Measurements from ENCODE around the gene NHLRC1. TPM values are rescaled to one million over a fixed set of nuclear protein-coding genes. Genes with fewer than 3 reads are reported as not detected.

The NHLRC1 gene
- total RNA-seq, 2 donors from 2014 or later = 0.29 to 0.88 TPM

GRCh38 chr6:18118330-18118729 is 4.1 kb downstream of the NHLRC1 start:
- H3K4me1 ChIP-seq (ENCODE audit: control insufficient read depth, insufficient read depth, low read length) = no peaks in the 10 kb centered on the region
- no peaks in the 10 kb centered on the region for H3K9me3 Mint-ChIP-seq
- H3K36me3 ChIP-seq (ENCODE audit: control insufficient read depth, insufficient read depth, low read length) = no peaks in the 10 kb centered on the region
- H3K9ac ChIP-seq (ENCODE audit: extremely low read depth, low read length, poor library complexity, severe bottlenecking) = no peak overlapping the region
- H3K4me3 Mint-ChIP-seq = no peak overlapping the region
- no peaks in the 10 kb centered on the region for H3K4me1 Mint-ChIP-seq
- no peak for TF ChIP-seq CTCF (conservative IDR thresholded peaks at IDR 0.05)
- H3K27me3 Mint-ChIP-seq (ENCODE audit: insufficient read depth) = peaks cover 25% of the 10 kb centered on the region
- no peak overlapping the region for H3K27ac Mint-ChIP-seq
- H3K9me3 ChIP-seq (ENCODE audit: control insufficient read depth, low read length) = no peaks in the 10 kb centered on the region
- peaks cover 9% of the 10 kb centered on the region for H3K27me3 ChIP-seq (ENCODE audit: control insufficient read depth, insufficient read depth, low read length, poor library complexity, severe bottlenecking)
- H3K36me3 Mint-ChIP-seq (ENCODE audit: low read depth) = no peaks in the 10 kb centered on the region
- H3K27ac ChIP-seq (ENCODE audit: low read depth, low read length) = no peak overlapping the region
- 88 to 90% methylated on average over 2 to 3 of the region's 3 CpGs for WGBS, 2 experiments (ENCODE audit: insufficient coverage in 1 of 2, insufficient read length in 1 of 2)
- DNase-seq = no peak
- H3K4me3 ChIP-seq (ENCODE audit: low read length) = no peak overlapping the region

- Mint-ChIP-seq H3K4me3 (no peak overlapping the region), H3K4me1 (no peaks in the 10 kb centered on the region), H3K27me3 (ENCODE audit: insufficient read depth) (peaks cover 18% of the 10 kb centered on the region), H3K9me3 (no peaks in the 10 kb centered on the region), H3K27ac (no peak overlapping the region), H3K36me3 (ENCODE audit: low read depth) (no peaks in the 10 kb centered on the region)
- Histone ChIP-seq H3K9ac (ENCODE audit: extremely low read depth, low read length, poor library complexity, severe bottlenecking) (no peak overlapping the region), H3K36me3 (ENCODE audit: control insufficient read depth, insufficient read depth, low read length) (no peaks in the 10 kb centered on the region), H3K4me1 (ENCODE audit: control insufficient read depth, insufficient read depth, low read length) (no peaks in the 10 kb centered on the region), H3K27ac (ENCODE audit: low read depth, low read length) (no peak overlapping the region), H3K9me3 (ENCODE audit: control insufficient read depth, low read length) (no peaks in the 10 kb centered on the region), H3K4me3 (ENCODE audit: low read length) (no peak overlapping the region), H3K27me3 (ENCODE audit: control insufficient read depth, insufficient read depth, low read length, poor library complexity, severe bottlenecking) (peaks cover 9% of the 10 kb centered on the region)
- 93% methylated on average over 5 of the region's 5 CpGs for WGBS, 2 experiments (ENCODE audit: insufficient coverage in 1 of 2, insufficient read length in 1 of 2)
- no peak for DNase-seq
- TF ChIP-seq CTCF (conservative IDR thresholded peaks at IDR 0.05) = no peak
Measured at GRCh38 chr6:18117136-18117535, 5.3 kb downstream of the NHLRC1 start.

- Mint-ChIP-seq H3K27me3 (ENCODE audit: insufficient read depth) (peaks cover 2% of the 10 kb centered on the region), H3K4me1 (no peaks in the 10 kb centered on the region), H3K9me3 (no peaks in the 10 kb centered on the region), H3K4me3 (no peak overlapping the region), H3K36me3 (ENCODE audit: low read depth) (no peaks in the 10 kb centered on the region), H3K27ac (no peak overlapping the region)
- TF ChIP-seq CTCF (conservative IDR thresholded peaks at IDR 0.05) = no peak
- no peaks in the 10 kb centered on the region for H3K4me1 ChIP-seq (ENCODE audit: control insufficient read depth, insufficient read depth, low read length)
- no peaks in the 10 kb centered on the region for H3K27me3 ChIP-seq (ENCODE audit: control insufficient read depth, insufficient read depth, low read length, poor library complexity, severe bottlenecking)
- 88 to 100% methylated on average over 1 of the region's 2 CpGs for WGBS, 2 experiments (ENCODE audit: insufficient coverage in 1 of 2, insufficient read length in 1 of 2)
- no peaks in the 10 kb centered on the region for H3K9me3 ChIP-seq (ENCODE audit: control insufficient read depth, low read length)
- H3K36me3 ChIP-seq (ENCODE audit: control insufficient read depth, insufficient read depth, low read length) = no peaks in the 10 kb centered on the region
- H3K27ac ChIP-seq (ENCODE audit: low read depth, low read length) = no peak overlapping the region
- no peak for DNase-seq
- H3K9ac ChIP-seq (ENCODE audit: extremely low read depth, low read length, poor library complexity, severe bottlenecking) = no peak overlapping the region
- H3K4me3 ChIP-seq (ENCODE audit: low read length) = no peak overlapping the region
Measured at GRCh38 chr6:18115356-18115755, 7.1 kb downstream of the NHLRC1 start.

Measured in endodermal cell (in vitro differentiated cells).